Mucosa of stomach (tissue), 1 donor: ENCODE measurements around the gene DIAPH3.

ENCODE experiments used
- H3K27me3 ChIP-seq: one replicate; pipeline ENCODE4 v1.7.0; 2013; ENCODE audit warnings: mild to moderate bottlenecking, low read length; ENCODE audit not compliant: control insufficient read depth, insufficient read depth
- H3K36me3 ChIP-seq: one replicate; pipeline ENCODE4 v1.7.0; 2013; ENCODE audit warnings: low read length; ENCODE audit not compliant: control insufficient read depth, insufficient read depth
- H3K4me1 ChIP-seq: one replicate; pipeline ENCODE4 v1.7.0; 2013; ENCODE audit warnings: mild to moderate bottlenecking, low read length; ENCODE audit not compliant: control insufficient read depth, insufficient read depth
- H3K4me3 ChIP-seq: one replicate; pipeline ENCODE4 v1.7.0; 2013; ENCODE audit warnings: low read length
- H3K9ac ChIP-seq: one replicate; pipeline ENCODE4 v1.7.0; 2013; ENCODE audit warnings: mild to moderate bottlenecking, low read length, moderate library complexity
- H3K9me3 ChIP-seq: one replicate; pipeline ENCODE4 v1.7.0; 2013; ENCODE audit warnings: mild to moderate bottlenecking, low read length, moderate library complexity; ENCODE audit not compliant: control insufficient read depth
- donor health status: Pancreatic carcinoma.

The DIAPH3 gene

GRCh38 chr13:59834801-59835200, 328.9 kb downstream of the DIAPH3 start:
- H3K36me3 ChIP-seq: no peaks in the 10 kb centered on the region
- peaks cover 11% of the 10 kb centered on the region for H3K4me1 ChIP-seq
- H3K4me3 ChIP-seq: no peak overlapping the region
- no peaks in the 10 kb centered on the region for H3K9me3 ChIP-seq
- no peaks in the 10 kb centered on the region for H3K27me3 ChIP-seq
- H3K9ac ChIP-seq: no peak overlapping the region

GRCh38 chr13:59829690-59830089, 334.0 kb downstream of the DIAPH3 start:
- no peaks in the 10 kb centered on the region for H3K36me3 ChIP-seq
- no peaks in the 10 kb centered on the region for H3K27me3 ChIP-seq
- H3K9ac ChIP-seq: no peak overlapping the region
- H3K9me3 ChIP-seq: no peaks in the 10 kb centered on the region
- no peaks in the 10 kb centered on the region for H3K4me1 ChIP-seq
- H3K4me3 ChIP-seq: no peak overlapping the region

GRCh38 chr13:59823486-59823885, 340.2 kb downstream of the DIAPH3 start:
- H3K4me1 ChIP-seq: no peaks in the 10 kb centered on the region
- no peaks in the 10 kb centered on the region for H3K36me3 ChIP-seq
- no peak overlapping the region for H3K9ac ChIP-seq

GRCh38 chr13:59809564-59809963, 354.2 kb downstream of the DIAPH3 start:
- Histone ChIP-seq H3K4me1 (no peaks in the 10 kb centered on the region), H3K9me3 (no peaks in the 10 kb centered on the region), H3K27me3 (no peaks in the 10 kb centered on the region), H3K4me3 (no peak overlapping the region), H3K36me3 (no peaks in the 10 kb centered on the region), H3K9ac (no peak overlapping the region)

More at GRCh38 chr13:59823486-59823885, 340.2 kb downstream of the DIAPH3 start:
- no peaks in the 10 kb centered on the region for H3K9me3 ChIP-seq
- no peaks in the 10 kb centered on the region for H3K27me3 ChIP-seq
- H3K4me3 ChIP-seq: no peak overlapping the region

GRCh38 chr13:59806801-59807200, 356.9 kb downstream of the DIAPH3 start:
- H3K27me3 ChIP-seq: no peaks in the 10 kb centered on the region
- H3K4me3 ChIP-seq: no peak overlapping the region
- no peaks in the 10 kb centered on the region for H3K9me3 ChIP-seq
- no peak overlapping the region for H3K9ac ChIP-seq
- no peaks in the 10 kb centered on the region for H3K36me3 ChIP-seq
- no peaks in the 10 kb centered on the region for H3K4me1 ChIP-seq

- H3K4me3 ChIP-seq: no peak overlapping the region
Observed at GRCh38 chr13:59801107-59801880, 362.4 kb downstream of the DIAPH3 start.

GRCh38 chr13:59793107-59793506, 370.6 kb downstream of the DIAPH3 start:
- Histone ChIP-seq H3K4me1 (no peaks in the 10 kb centered on the region), H3K9me3 (no peaks in the 10 kb centered on the region), H3K36me3 (no peaks in the 10 kb centered on the region), H3K4me3 (no peak overlapping the region), H3K9ac (no peak overlapping the region), H3K27me3 (no peaks in the 10 kb centered on the region)

More at GRCh38 chr13:59801107-59801880, 362.4 kb downstream of the DIAPH3 start:
- Histone ChIP-seq H3K27me3 (no peaks in the 10 kb centered on the region), H3K9ac (no peak overlapping the region), H3K4me1 (no peaks in the 10 kb centered on the region), H3K36me3 (no peaks in the 10 kb centered on the region), H3K9me3 (no peaks in the 10 kb centered on the region)

GRCh38 chr13:59790626-59791025, 373.1 kb downstream of the DIAPH3 start:
- H3K9me3 ChIP-seq: no peaks in the 10 kb centered on the region
- no peak overlapping the region for H3K4me3 ChIP-seq
- H3K9ac ChIP-seq: no peak overlapping the region
- no peaks in the 10 kb centered on the region for H3K4me1 ChIP-seq
- H3K36me3 ChIP-seq: no peaks in the 10 kb centered on the region
- no peaks in the 10 kb centered on the region for H3K27me3 ChIP-seq

GRCh38 chr13:59789558-59789957, 374.2 kb downstream of the DIAPH3 start:
- Histone ChIP-seq H3K9me3 (no peaks in the 10 kb centered on the region), H3K4me1 (no peaks in the 10 kb centered on the region), H3K4me3 (no peak overlapping the region), H3K27me3 (no peaks in the 10 kb centered on the region), H3K9ac (no peak overlapping the region), H3K36me3 (no peaks in the 10 kb centered on the region)

- no peaks in the 10 kb centered on the region for H3K4me1 ChIP-seq
- no peaks in the 10 kb centered on the region for H3K27me3 ChIP-seq
- H3K9me3 ChIP-seq: no peaks in the 10 kb centered on the region
- no peak overlapping the region for H3K9ac ChIP-seq
- H3K4me3 ChIP-seq: no peak overlapping the region
- no peaks in the 10 kb centered on the region for H3K36me3 ChIP-seq
Observed at GRCh38 chr13:59787679-59788078, 376.0 kb downstream of the DIAPH3 start.

- H3K4me1 ChIP-seq: no peaks in the 10 kb centered on the region
- H3K9ac ChIP-seq: no peak overlapping the region
Observed at GRCh38 chr13:59782696-59783095, 381.0 kb downstream of the DIAPH3 start.

GRCh38 chr13:59780058-59780457, 383.7 kb downstream of the DIAPH3 start:
- H3K27me3 ChIP-seq: no peaks in the 10 kb centered on the region
- no peaks in the 10 kb centered on the region for H3K4me1 ChIP-seq
- H3K9ac ChIP-seq: no peak overlapping the region
- H3K4me3 ChIP-seq: no peak overlapping the region
- H3K36me3 ChIP-seq: no peaks in the 10 kb centered on the region
- H3K9me3 ChIP-seq: no peaks in the 10 kb centered on the region

More at GRCh38 chr13:59782696-59783095, 381.0 kb downstream of the DIAPH3 start:
- no peaks in the 10 kb centered on the region for H3K9me3 ChIP-seq
- no peaks in the 10 kb centered on the region for H3K36me3 ChIP-seq
- H3K4me3 ChIP-seq: no peak overlapping the region
- no peaks in the 10 kb centered on the region for H3K27me3 ChIP-seq
